Stimulated activated CD4-positive, alpha-beta T cell treated with anti-CD3 and anti-CD28 coated beads, TNF-alpha, amount 100 ng/mL, for 4 hours (primary cell): Measurements from ENCODE around the gene ANKRD62.

Experiments
- DNase-seq, 3 experiments: peaks; one replicate each; pipeline ENCODE4 v3.0.0-alpha.2; 2020; ENCODE audit warnings: low read depth in 3 of 3

ANKRD62 gene

DNA sequence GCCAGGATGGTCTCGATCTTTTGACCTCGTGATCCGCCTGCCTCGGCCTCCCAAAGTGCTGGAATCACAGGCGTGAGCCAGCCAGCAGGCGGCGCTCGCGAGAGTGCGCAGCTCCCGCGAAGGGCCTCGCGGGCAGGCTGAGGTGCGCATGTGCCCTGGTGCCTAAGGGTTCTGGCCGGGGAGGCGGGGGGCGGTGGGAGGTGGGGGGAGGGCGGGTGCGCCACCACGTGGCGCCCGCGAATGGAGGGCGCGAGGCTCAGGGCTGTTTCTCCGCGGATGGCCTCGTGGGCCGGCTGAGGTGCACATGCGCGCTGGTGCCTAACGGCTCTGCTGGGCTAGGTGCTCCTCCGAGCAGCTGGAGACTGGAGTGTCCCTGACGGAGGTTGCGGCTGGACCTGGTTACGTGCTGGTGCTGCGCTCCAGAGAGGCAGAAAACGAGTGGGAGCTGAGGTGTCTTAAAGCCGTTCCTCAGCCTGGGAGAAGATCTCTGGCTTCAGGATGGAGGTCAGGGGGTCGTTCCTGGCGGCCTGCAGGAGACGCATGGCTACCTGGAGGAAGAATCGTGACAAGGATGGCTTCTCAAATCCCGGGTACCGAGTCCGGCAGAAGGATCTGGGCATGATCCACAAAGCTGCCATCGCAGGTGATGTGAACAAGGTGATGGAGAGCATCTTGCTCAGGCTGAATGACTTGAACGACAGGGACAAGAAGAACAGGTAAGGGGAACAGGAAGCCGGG is at the start of gene ANKRD62:
Gene ANKRD62 (plus strand): TSS at position 324 of the 738 bp plus-strand sequence. CDS start 175 bp downstream, at position 499.
- DNase-seq: no peak

DNA sequence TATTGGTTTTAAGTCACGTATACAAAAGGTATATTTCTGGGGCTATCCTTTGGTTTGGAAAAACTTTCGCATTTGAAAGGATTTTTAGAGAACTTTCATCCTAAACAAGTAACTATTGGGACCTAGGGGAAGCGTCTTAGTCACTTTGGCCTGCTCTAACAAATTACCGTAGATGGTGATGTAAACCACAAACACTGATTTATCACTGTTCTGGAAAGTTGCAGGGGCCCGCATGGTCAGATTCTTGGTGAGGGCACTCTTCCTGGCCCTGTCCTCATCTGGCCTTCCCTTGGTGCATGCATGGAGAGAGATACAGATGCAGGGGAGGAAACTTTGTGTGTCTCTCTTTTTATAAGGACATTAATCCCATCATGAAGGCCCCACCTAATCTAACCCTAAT is 49.1 kb upstream of the ANKRD62 start:
- no peak for DNase-seq

DNA sequence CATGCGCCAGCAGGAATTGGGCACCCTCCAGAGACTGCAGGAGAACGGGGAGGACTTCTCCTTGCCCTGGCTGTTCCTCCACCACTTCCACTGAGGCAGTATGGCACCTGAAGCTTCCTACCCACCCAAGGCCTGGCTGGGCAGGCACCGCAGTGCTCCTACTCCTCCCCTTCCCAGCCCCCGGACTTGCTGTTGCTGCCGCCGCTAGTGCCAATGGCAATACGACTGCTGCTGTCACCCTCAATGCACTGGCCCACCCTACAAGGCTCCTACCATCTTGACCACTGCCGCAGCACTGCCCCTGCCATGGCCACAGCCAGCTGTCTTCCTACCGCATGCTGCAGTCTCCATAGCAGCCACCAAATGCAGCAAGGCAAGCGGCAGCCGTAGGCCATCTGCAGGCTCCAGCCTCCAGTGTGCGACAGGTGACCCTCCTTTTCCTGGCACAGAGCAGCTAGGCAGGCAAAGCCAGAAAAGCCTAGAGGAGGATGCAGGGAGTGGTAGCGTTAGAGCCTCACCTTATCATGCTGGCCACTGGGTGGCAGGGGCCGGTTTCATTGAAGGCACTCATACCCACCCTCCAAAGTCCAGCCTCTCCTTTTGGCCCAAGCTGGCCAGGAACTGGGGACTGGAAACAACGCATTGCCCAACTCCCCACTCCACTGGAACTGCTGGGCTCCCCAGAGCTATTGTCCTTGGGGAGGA is 47.4 kb upstream of the ANKRD62 start:
- DNase-seq: no peak

DNA sequence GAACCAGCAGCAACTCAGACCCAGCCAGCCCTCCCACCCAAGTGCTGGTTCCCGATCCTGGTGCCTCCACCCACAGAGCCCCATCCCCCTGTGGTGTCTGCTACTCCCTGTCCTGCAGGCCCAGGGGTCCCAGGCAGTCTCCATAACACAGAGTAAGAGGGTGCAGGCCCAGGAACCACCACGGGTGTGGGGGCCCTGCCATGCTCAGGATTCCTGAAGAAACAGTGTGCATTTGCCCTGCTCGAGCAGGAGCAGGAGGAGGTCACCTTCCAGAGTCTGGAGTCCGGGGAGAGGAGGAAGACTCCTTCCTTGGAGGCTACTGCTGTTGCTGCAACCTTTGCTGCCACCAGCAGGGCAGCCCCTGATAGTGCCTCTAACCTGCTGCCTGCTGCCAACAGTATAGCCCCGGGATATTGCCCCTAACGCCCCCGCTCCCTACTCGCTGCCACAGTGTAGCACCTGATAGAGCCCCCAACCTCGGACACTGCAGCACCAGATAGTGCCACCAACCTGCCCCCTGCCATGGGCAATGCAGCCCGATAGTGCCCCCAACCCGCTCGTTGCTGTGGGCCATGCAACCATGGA is 46.8 kb upstream of the ANKRD62 start:
- DNase-seq: no peak

DNA sequence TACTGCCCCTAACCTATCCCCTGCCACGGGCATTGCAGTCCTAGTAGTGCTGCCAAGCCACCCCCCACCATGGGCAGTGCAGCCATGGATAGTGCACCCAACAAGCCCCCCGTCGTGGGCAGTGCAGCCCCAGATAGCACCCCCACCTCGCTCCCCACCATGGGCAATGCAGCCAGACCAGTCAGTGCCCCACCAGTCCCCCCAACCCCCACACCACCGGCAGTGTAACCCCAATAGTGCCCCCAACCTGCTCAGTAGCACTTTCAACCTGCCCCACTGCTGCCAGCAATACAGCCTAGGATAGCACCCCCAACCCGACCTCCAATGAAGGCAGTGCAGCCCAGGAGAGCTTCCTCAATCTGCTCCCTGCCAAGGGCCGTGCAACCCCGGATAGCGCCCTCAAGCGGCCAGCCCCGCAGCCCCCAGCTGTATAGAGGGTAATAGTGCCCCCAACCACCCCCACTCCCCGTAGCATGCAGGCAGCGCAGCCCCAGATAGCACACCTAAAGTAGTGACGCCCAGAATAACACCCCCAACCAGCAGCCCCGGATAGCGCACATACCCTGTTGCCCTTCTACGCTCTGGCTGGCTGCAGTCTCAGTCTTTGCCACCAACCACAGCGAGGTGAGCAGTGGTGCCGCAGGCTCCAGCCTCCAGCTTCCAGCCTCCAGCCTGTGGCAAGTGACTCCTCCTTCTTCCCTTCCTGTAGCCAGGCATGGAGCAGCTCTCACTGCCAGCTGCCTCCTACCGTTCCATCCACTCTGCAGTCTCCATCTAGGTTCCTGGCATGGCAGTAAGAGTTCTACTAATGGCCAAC is 45.4 kb upstream of the ANKRD62 start:
- DNase-seq: no peak

DNA sequence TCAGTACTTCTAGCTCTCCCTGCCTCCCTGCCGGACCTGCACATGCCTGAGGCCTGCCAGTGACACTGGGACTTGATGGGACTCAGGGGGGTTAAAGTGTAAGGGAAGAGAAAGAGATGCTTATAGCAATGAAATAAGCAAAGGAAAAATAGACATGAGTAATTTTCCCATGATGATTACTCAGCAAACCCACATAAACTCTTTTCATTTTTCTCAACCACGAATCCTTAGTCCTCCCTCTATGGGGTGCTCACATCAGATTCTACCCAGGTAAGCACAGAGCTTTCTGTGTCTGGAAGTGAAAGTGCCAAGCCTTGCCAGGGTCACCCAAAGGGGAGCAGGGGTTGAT is 44.8 kb upstream of the ANKRD62 start:
- DNase-seq: no peak

DNA sequence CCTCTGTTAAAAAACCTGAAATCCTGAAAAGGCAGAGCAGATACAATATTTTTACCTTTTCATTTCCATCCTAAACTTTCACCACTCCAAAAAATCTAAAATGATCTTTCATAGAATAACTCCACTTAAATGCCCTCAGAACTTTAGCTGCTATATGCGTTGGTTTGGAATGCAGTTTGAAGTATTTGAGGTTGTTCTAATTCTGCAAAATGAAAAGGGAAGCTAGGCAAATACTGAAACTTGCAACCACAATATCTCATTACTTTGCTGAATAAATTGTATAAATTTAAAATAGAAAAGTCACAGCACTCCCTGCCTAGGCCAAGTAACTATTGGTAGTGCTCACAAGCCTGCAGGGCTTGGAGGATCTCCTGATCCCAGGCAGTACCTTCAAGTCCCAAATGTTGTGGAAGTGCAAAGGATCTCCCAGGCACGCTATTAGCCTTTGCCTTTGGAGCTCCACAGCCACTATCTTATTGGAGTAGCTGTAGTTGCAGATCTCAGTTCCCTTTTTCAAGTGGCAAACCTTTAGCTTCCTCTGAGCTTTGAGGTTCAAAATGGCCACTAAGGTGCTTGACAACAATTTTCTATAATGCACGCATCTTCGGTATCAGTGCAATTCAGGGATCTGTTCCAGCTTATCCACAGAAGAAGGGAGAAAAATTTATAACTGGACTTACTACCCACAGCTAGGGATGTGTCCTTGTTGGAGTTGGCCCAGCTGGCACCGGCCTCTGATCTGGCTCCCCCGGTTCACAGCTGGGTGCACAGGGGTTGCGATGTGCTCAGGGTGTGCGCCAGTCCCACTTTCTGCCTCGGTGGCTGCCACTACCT is 43.4 kb upstream of the ANKRD62 start:
- DNase-seq: no peak

DNA sequence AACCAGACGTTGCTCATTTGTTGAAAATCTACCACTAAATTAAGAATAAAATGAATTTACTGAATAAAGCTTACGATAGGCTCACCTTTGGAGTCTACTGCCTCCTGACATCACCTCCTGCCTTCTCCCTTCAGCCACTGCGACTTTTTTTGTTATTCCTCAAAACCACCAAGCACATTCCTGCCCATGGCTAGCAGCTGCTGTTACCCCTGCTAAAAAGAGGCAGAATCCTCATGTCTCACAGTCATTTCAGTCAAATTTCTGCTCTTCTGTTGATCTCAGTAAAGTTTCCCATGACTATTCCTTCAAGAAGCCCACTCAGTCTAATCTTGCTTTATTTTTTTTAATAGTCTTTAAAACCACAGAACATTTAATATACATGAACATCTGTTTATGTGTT is 40.8 kb upstream of the ANKRD62 start:
- DNase-seq: no peak

DNA sequence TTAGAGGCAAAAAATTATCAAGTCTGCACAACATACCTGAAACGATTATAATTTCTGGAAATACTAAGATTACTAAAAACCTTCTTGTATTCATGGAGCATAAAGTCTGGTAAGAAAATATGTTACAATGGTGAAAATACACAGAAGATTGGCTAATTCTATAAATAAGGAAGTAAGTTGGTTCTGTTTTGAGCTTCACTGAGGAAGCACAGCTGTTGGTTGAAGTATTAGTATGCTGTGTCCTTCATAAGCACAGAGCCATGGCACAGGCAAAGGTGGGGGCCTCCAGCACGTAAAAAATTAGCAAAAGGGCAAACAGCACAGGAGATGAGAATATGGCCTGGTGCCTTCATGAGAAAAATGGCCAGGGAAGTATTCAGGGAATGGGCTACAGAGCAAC is 40.4 kb upstream of the ANKRD62 start:
- no peak for DNase-seq

DNA sequence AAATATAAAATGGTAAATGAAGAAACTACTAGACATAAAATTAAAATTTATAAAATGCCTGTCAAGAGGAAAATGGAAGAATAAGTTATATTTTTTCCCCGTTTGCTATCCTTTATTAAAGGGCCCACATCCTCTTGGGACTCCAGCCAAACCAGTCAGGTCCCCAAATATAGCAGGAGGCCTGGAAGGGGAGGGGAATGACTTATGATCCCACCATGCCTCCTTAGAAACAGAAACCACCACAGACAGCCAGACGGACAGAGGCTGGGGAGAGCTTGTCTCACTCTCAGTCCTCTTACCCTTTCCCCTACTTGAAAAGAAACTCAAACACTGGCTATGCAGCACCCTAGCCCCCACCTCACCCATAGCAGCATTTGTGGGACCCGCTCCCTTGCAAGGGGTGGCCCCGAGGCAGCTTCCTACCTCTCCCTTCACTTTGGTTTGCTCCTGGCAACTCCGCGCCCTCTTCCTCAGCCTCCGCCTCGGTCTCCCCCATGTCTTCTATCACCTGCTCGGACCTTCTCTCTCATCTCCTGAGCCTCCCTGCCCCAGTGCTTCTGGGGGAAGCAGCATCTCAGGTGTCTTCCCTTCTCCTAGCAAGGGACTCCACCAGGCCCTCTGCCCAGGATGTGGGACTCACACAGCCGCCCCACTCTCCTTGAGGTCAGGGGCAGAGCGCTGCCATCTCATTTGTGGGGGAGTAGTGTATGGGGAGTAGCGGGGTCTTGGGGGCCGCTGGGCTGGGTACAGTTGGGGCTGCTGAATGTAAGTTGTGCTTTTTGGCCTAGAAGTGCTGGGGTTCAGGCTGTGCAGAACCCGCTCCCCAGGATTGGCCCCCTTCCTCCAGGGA is 37.4 kb upstream of the ANKRD62 start:
- DNase-seq: no peak

DNA sequence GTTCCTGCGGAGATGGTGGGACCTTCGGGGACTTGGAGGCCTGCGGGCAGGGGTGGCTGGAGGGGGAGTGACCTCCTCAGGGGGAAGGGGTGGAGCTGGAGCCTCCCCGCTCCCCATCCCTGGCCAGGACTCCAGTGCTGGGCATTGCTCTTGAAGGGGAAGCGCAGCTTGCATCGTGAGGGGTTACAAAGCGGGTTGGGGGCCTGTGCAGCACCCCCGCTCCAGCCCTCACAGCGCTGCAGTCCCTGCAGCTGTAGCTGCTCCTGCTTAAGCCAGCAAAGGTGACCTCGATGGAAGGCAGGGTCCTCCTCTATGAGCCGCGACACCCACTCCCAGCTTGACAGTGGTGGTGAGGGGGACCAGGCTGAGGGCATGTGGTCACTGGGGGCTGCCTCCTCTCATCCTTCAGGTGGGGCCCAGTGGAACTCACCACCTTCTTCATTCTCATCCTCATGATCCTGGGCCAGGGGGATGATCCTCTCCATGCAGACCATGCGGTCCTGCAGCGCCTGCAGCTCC is 36.7 kb upstream of the ANKRD62 start:
- no peak for DNase-seq

DNA sequence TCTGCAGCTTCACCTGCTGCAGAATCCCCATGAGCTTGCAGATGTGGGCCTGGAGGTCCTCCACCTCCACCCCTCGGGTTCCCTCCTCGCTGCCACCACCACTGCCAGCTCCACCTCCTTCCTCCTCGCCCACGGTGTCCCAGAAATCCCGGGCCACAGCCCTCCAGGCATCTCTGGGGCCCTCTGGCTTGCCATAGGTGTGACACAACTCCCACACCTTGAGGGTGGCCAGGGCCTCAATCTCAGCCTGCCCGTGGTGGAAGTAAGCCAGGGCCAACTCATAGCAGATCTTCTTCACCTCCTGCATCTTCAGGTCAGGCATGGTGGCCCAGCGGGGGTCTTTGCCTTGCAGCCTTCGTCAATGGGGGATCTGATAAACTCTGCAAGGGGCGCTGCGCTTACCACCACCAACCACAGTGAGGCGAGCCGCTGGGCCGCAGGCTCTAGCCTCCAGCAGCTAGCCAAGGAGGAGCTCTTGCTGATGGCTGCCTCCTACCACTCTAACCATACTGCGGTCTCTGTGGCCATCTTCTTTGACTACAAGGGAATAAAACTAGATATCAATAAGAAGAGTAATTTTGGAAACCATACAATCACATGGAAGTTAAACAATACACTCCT is 36.1 kb upstream of the ANKRD62 start:
- no peak for DNase-seq

DNA sequence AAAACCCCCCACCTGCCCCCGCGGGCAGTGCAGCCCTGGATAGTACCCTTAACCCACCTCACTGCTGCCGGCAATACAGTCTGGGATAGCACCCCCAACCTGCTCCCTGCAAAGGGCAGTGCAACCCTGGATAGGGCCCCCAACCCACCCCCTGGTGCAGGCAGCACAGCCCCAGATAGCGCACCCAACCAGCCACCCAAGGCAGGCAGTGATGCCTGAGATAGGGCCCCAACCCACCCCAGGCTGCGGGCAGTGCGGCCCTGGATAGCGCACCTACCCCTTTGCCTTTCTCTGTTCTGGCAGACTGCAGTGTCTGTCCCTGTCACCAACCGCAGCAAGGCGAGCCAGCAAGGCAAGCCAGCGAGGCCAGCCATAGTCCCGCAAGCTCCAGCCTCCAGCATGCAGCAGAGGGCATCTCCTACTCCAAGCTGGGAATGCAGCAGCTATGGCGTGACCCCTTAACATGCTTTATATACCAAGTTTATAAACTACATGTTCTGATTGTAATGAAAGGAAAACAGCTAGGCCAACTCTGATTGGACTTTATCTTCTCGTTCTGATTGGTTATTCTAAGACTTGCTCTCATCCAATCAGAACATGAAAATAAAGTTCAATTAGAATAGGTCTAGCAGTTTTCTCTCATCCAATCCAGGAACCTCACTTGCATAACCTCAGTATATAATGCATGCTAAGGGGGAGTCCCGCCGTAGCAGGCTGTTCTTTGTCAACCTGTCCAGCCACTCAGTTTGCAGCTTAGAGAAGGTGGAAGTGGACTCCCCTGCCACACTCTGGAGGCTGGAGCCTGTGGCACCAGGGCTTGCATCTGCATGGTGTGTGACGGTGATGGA is 34.1 kb upstream of the ANKRD62 start:
- DNase-seq: no peak

DNA sequence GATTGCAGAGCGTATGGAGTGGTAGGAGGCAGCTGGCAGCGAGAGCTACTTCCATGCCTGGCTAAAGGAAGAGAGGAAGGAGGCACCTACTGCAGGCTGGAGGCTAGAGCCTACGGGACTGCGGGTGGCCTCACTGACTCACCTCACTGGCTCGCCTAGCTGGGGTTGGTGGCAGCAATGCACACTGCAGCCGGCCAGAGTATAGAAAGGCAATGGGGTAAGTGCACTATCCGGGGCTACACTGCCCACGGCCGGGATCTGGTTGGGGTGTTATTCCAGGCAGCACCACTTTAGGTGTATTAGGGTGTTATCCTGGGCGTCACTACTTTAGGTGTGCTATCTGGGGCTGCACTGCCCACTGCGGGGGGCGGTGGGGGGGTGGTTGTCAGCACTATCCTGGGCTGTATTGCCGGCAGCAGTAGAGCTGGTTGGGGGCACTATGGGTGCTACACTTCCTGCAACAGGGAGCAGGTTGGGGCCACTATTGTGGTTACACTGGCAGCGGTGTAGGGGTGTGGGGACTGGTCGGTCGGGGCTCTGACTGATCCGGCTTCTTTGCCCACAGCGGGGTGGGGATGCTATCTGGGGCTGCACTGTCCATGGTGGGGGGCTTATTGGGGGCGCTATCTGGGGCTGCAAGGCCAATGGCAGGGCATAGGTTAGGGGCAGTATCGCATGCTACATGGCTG is 33.3 kb upstream of the ANKRD62 start:
- DNase-seq: no peak

DNA sequence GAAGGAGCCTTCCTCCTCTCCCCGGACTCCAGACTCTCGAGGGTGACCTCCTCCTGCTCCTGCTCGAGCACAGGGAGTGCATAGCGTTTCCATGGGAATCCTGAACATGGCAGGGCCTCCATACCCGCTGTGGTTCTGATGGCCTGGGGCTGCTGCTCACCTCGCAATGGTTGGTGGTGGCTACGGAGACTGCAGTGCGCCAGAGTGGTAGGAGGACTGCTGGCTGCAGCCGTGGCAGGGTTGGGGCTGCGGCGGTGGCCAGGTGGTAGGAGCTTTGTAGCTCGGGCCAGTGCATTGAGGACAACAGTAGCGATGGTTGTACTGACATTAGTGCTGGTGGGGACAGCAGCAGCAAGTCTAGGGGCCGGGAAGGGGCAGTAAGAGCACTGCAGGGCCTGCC is 32.0 kb upstream of the ANKRD62 start:
- no peak for DNase-seq

DNA sequence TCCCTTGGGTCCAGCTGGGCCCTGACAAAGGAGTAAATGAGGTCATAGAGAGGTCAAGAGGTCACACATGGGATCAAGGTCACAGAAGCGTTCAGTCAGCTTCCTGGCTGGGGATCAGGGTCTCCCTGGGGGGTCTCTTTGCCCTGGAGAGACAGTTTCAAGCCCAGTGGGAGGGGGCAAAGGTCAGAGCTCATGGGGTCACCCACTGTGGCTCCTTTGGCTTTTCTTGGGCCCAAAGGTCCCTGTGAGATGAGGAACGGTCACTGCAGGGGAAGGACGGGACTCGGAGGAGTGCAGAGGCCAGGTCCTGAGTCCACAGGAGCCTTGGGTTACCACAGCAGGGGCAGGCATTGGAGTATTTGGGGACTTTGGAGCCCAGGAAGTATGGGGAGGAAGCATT is 30.7 kb upstream of the ANKRD62 start:
- DNase-seq: no peak

DNA sequence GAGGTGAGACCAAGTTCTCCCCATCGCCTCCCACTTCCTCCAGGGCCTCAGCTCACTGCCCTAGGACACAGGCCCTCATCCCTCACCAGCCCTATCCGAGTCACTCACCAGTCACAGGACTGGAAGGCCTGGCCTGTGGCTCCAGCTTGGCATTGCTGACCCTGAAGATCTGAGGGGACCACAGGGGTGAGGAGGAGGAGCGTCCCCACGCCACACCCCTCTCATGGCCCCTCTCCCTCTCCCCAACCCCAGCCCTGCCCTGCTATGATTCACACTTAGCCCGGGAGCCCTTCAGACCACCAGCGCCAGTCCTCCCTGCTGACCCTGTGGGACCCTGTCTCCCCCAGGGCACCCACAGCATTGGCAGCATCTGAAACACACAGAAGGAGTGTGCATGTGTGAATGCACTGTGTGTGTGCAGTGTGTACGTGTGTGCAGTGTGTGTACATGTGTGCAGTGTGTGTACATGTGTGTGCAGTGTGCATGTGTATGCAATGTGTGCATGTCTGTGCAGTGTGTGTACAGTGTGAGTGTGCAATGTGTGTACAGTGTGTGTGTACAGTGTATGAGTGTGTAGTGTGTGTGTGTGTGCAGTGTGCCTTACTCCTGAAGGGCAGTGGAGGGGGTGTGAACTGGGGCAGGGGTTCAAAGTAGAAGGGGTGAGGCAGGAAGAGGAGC is 29.4 kb upstream of the ANKRD62 start:
- no peak for DNase-seq

DNA sequence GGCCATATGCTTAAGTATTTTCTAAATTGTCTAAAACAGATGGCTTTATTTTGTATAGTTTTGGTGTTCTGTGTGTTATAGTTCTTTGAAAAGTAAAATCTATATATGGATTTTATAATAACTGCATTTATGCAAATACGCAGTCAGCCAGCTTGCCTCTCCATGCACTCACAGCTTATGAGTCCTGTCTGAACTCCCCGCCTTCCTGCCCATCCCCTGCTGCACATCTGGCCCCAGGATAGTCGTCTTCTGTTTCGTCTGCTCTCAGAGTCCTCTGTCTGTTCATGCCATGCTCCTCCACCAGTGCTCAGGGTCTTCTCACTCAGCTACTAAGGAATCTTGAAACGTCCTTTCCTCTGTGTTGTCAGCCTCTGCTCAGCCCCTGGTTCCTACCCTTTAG is 28.2 kb upstream of the ANKRD62 start:
- no peak for DNase-seq
